Suprapubic skin (tissue), 4 donors: ENCODE results near the gene BCKDK. TPM values are rescaled to one million over a fixed set of nuclear protein-coding genes. Genes with fewer than 3 reads are reported as not detected.

Experiments used
- DNase-seq, 2 donors: peaks; one replicate each; pipeline ENCODE4 v3.0.0-alpha.2; 2019; ENCODE audit warnings: low spot score in 2 of 2
- H3K27ac ChIP-seq: fragments of 200-600 bp; sonication (generic); one replicate; pipeline ENCODE4 v1.5.1; 2019
- H3K27me3 ChIP-seq: fragments of 200-600 bp; sonication (generic); one replicate; pipeline ENCODE4 v1.5.1; 2019
- H3K36me3 ChIP-seq: fragments of 200-600 bp; sonication (generic); one replicate; pipeline ENCODE4 v1.5.1; 2019
- H3K4me1 ChIP-seq: fragments of 200-600 bp; sonication (generic); one replicate; pipeline ENCODE4 v1.5.1; 2019
- H3K4me3 ChIP-seq: fragments of 200-600 bp; sonication (generic); one replicate; pipeline ENCODE4 v1.5.1; 2019; ENCODE audit warnings: mild to moderate bottlenecking
- H3K9me3 ChIP-seq: fragments of 200-600 bp; sonication (generic); one replicate; pipeline ENCODE4 v1.5.1; 2019
- EP300 ChIP-seq: sonication (generic); formaldehyde crosslinking; IDR thresholded peaks from one replicate; pipeline ENCODE4 v1.6.1; 2017; ENCODE audit warnings: antibody characterized with exemption
- POLR2A ChIP-seq, 2 donors: fragments of 450-650 bp; IDR thresholded peaks; one replicate each; pipeline ENCODE4 v1.6.1; 2017; ENCODE audit warnings: antibody characterized with exemption in 2 of 2, mild to moderate bottlenecking in 2 of 2, moderate library complexity in 2 of 2
- POLR2AphosphoS5 ChIP-seq, 3 donors: sonication (generic); formaldehyde crosslinking; IDR thresholded peaks; one replicate each; pipeline ENCODE4 v1.6.1; 2017; ENCODE audit warnings: antibody characterized with exemption in 3 of 3
- WGBS: methylation state at CpG from one replicate; pipeline ENCODE4 v1.1.5; 2018; 5-methylcytosine and 5-hydroxymethylcytosine counted together
- total RNA-seq, 4 donors: library from RNA; depleted of rRNA; stranded (reverse); fragments of >200 nt; gene quantifications; one replicate each; pipeline ENCODE4 v1.1.0, GENCODE V29; 2016
- TF ChIP-seq, protein P1 (sequence below), 2 donors: fragments of 200-600 bp in 1 of 2; fragments of 450-650 bp in 1 of 2; sonication (generic) in 1 of 2; IDR thresholded peaks; one replicate each; pipeline ENCODE4 v1.5.1; 2016 to 2019; ENCODE audit warnings: antibody characterized with exemption in 2 of 2, mild to moderate bottlenecking in 1 of 2, moderate library complexity in 1 of 2

BCKDK gene
- total RNA-seq, 4 donors from 2014 or later, result 51.0 to 63.2 (median 58.2) TPM

GRCh38 chr16:31087481-31087880, 20.7 kb upstream of the BCKDK start:
- H3K4me3 ChIP-seq, result no peak overlapping the region
- H3K36me3 ChIP-seq, result peaks cover 53% of the 10 kb centered on the region
- H3K27me3 ChIP-seq, result no peaks in the 10 kb centered on the region
- TF ChIP-seq, protein P1, sequence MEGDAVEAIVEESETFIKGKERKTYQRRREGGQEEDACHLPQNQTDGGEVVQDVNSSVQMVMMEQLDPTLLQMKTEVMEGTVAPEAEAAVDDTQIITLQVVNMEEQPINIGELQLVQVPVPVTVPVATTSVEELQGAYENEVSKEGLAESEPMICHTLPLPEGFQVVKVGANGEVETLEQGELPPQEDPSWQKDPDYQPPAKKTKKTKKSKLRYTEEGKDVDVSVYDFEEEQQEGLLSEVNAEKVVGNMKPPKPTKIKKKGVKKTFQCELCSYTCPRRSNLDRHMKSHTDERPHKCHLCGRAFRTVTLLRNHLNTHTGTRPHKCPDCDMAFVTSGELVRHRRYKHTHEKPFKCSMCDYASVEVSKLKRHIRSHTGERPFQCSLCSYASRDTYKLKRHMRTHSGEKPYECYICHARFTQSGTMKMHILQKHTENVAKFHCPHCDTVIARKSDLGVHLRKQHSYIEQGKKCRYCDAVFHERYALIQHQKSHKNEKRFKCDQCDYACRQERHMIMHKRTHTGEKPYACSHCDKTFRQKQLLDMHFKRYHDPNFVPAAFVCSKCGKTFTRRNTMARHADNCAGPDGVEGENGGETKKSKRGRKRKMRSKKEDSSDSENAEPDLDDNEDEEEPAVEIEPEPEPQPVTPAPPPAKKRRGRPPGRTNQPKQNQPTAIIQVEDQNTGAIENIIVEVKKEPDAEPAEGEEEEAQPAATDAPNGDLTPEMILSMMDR (IDR thresholded peaks at IDR 0.05), result no peak
- TF ChIP-seq EP300 (no peak), POLR2A (IDR thresholded peaks at IDR 0.05) (no peak), POLR2AphosphoS5 (IDR thresholded peaks at IDR 0.05) (no peak)
- peak in 1 of 2 donors; percentile 64 for DNase-seq
- no peak overlapping the region for H3K27ac ChIP-seq
- WGBS, result 91% methylated on average over 8 of the region's 8 CpGs
- peaks cover 11% of the 10 kb centered on the region for H3K4me1 ChIP-seq
- no peaks in the 10 kb centered on the region for H3K9me3 ChIP-seq

GRCh38 chr16:31087971-31088370, 20.2 kb upstream of the BCKDK start:
- Histone ChIP-seq H3K27ac (no peak overlapping the region), H3K27me3 (no peaks in the 10 kb centered on the region), H3K4me3 (no peak overlapping the region), H3K4me1 (peaks cover 10% of the 10 kb centered on the region), H3K9me3 (no peaks in the 10 kb centered on the region), H3K36me3 (peaks cover 50% of the 10 kb centered on the region)
- TF ChIP-seq POLR2AphosphoS5 (IDR thresholded peaks at IDR 0.05) (no peak), EP300 (no peak), POLR2A (IDR thresholded peaks at IDR 0.05) (no peak)
- TF ChIP-seq, protein P1 (IDR thresholded peaks at IDR 0.05), result no peak
- no peak for DNase-seq
- WGBS, result 79% methylated on average over 5 of the region's 5 CpGs

- H3K36me3 ChIP-seq, result peaks cover 44% of the 10 kb centered on the region
- no peaks in the 10 kb centered on the region for H3K27me3 ChIP-seq
- H3K27ac ChIP-seq, result no peak within 1 kb of the TSS
- H3K4me1 ChIP-seq, result peaks cover 14% of the 10 kb centered on the region
- H3K9me3 ChIP-seq, result no peaks in the 10 kb centered on the region
- TF ChIP-seq POLR2A (IDR thresholded peaks at IDR 0.05) (no peak), POLR2AphosphoS5 (IDR thresholded peaks at IDR 0.05) (no peak), EP300 (no peak)
- TF ChIP-seq, protein P1 (IDR thresholded peaks at IDR 0.05), result no peak
- H3K4me3 ChIP-seq, result no peak within 1 kb of the TSS
- 86% methylated on average over 12 of the region's 15 CpGs for WGBS
- no peak for DNase-seq
Measured at GRCh38 chr16:31088459-31089183, 19.6 kb upstream of the BCKDK start, which contains the start of gene PRSS53. PRSS53 (minus strand) TSS chr16:31088943; CDS start chr16:31088809, 134 bp downstream.

- H3K4me3 ChIP-seq, result no peak overlapping the region
- TF ChIP-seq POLR2A (IDR thresholded peaks at IDR 0.05) (no peak), EP300 (no peak), POLR2AphosphoS5 (IDR thresholded peaks at IDR 0.05) (no peak)
- TF ChIP-seq, protein P1 (IDR thresholded peaks at IDR 0.05), result no peak
- 99% methylated on average over 8 of the region's 8 CpGs for WGBS
- no peaks in the 10 kb centered on the region for H3K9me3 ChIP-seq
- peaks cover 20% of the 10 kb centered on the region for H3K4me1 ChIP-seq
- H3K27ac ChIP-seq, result no peak overlapping the region
- peak in 1 of 2 donors; percentile 69 for DNase-seq
- H3K27me3 ChIP-seq, result no peaks in the 10 kb centered on the region
- H3K36me3 ChIP-seq, result peaks cover 39% of the 10 kb centered on the region
Measured at GRCh38 chr16:31089199-31089598, 19.0 kb upstream of the BCKDK start.

DNA sequence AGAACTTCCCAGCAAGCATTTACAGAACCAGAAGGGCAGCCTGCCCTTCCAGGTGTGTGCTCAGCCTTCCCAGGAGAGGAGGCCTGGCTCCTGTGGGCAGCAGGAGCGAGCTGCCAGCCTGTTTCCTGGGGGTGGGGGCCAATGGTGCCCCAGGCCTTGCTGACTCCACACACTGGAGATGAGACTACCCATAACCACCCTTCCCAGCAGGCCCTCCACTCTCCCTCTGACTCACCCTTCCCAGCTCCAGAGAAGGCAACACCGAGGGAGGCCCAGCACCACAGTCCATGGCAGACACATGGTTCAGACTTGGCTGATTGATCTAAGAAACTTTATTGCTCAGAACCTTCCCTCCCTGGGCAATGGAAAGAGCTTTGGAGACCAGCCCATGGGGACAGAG, 17.6 kb upstream of the BCKDK start:
- H3K36me3 ChIP-seq, result peaks cover 28% of the 10 kb centered on the region
- no peaks in the 10 kb centered on the region for H3K9me3 ChIP-seq
- H3K4me1 ChIP-seq, result peaks cover 26% of the 10 kb centered on the region
- TF ChIP-seq EP300 (no peak), POLR2AphosphoS5 (IDR thresholded peaks at IDR 0.05) (no peak), POLR2A (IDR thresholded peaks at IDR 0.05) (no peak)
- TF ChIP-seq, protein P1 (IDR thresholded peaks at IDR 0.05), result no peak
- no peak for DNase-seq
- H3K4me3 ChIP-seq, result no peak overlapping the region
- whole genome bisulfite sequencing, result 60% methylated on average over 2 of the region's 2 CpGs
- no peaks in the 10 kb centered on the region for H3K27me3 ChIP-seq
- no peak overlapping the region for H3K27ac ChIP-seq
